Stimulated activated CD4-positive, alpha-beta T cell treated with anti-CD3 and anti-CD28 coated beads, Interleukin-4, amount 100 ng/mL, for 48 hours (primary cell): ENCODE results near the gene MAPK8IP2.
"Not testable (repeated sequence)": the region's sequence is repeated elsewhere in the genome, so short reads cannot be mapped to it uniquely, and the experiment has no call there.

Source experiments
- DNase-seq, 2 donors: peaks; one replicate each; pipeline ENCODE4 v3.0.0-alpha.2; 2020; ENCODE audit warnings: low read depth in 2 of 2

The MAPK8IP2 gene

DNA sequence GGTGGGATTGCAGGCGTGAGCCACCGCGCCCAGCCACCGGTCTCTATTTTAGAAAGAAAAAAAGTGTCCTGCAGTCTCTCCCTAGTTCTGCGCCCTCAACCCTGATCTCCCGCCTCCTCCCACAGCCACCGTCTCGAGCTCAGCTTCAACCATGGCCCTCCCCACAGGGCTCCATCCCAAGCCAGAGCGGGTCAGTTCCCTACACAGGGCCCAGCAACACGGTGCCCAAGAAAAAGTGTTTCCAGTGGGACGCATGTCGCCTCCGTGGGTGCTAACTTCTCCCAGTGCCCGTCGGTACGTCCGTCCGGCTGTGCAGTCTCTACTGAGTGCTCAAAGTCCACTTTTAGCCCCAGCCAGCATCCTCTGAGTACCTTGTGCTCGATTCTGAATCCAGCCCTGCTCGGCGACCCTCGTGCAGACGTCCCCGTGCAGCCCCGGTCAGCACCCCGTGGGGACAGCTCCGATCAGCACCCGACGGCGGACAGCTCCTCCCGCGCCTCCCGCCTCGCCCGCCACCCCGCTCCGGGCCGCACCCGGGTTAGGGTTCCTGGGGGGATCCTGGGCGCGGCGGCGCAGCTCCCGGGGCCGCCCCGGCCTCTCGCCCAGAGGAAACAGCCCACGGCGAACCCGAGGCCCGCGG is 657 bp upstream of the MAPK8IP2 start:
- peak; percentile 45 to 57 for DNase-seq

GRCh38 chr22:50600967-50601668 is 525 bp downstream of the MAPK8IP2 start:
- DNase-seq: no peak

GRCh38 chr22:50601669-50602337 is 1.2 kb downstream of the MAPK8IP2 start:
- no peak for DNase-seq

DNA sequence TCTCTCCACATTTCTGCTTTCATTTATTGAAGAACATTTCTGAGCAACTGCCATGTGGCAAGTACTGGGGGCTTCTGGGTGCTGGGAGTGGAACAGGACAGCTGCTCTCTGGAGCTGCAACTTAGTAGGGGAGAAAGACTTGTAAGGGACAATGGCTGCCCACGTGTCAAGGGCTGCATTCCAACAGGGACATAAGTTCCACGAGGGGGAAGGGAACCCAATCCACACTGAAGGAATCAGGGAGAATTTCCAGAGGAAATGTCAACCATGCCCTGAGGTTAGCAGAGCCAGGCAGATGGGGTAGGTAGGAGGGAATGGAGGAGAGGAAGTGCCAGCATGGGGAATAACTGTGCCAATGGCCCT is 1.7 kb downstream of the MAPK8IP2 start:
- no peak for DNase-seq

GRCh38 chr22:50603511-50604255 is 3.1 kb downstream of the MAPK8IP2 start:
- no peak for DNase-seq

GRCh38 chr22:50604256-50605001 is 3.8 kb downstream of the MAPK8IP2 start:
- no peak for DNase-seq

GRCh38 chr22:50605002-50605612 is 4.5 kb downstream of the MAPK8IP2 start:
- no peak for DNase-seq

DNA sequence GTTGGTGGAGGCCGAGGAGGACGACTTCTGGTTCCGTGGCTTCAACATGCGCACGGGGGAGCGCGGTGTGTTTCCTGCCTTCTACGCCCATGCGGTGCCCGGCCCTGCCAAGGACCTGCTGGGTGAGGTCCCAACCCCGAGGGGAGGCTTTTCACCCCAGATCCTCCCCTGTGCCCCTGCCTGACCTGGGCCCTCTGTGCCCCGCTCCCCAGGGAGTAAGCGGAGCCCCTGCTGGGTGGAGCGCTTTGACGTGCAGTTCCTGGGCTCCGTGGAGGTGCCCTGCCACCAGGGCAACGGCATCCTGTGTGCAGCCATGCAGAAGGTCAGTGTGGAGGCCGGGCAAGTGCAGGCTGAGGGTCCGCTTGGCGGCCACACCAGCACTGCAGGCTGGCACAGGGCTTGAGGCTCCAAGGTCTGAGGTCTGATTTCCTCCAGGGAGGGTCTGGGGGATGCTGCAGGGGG is 5.1 kb downstream of the MAPK8IP2 start:
- DNase-seq: no peak

DNA sequence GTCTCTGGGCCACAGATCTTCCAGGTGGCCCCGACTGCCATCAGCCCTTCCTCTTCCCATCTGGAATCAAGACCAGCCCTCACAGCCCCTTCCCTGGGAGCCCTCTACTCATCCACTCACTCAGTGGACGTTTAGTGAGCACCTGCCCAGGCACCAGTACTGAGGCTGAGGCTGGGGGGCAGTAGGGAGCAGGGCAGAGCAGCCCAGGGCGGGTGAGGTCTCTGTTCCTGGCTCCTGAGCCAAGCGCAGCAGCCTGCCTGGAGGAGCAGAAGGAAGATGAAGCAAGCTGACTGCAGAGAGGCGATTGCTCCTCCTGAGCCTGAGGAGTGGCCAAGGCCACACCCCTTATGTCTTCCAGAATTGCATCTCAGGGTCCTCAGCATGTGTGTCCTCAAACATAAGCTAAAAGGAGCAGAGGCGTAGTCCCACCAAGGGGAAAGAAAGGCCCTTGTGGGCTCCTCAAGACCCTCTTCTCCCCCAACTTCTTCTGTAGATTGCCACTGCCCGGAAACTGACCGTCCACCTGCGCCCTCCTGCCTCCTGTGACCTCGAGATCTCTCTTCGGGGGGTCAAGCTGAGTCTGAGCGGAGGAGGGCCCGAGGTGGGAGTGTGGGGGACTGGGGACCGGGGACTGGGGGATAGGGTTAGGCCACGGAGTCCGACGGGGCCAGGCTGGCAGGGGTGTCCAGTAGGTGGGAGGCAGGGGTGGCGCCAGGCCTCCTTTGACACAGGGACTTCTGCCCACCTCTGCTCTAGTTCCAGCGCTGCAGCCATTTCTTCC is 5.8 kb downstream of the MAPK8IP2 start:
- no peak for DNase-seq

DNA sequence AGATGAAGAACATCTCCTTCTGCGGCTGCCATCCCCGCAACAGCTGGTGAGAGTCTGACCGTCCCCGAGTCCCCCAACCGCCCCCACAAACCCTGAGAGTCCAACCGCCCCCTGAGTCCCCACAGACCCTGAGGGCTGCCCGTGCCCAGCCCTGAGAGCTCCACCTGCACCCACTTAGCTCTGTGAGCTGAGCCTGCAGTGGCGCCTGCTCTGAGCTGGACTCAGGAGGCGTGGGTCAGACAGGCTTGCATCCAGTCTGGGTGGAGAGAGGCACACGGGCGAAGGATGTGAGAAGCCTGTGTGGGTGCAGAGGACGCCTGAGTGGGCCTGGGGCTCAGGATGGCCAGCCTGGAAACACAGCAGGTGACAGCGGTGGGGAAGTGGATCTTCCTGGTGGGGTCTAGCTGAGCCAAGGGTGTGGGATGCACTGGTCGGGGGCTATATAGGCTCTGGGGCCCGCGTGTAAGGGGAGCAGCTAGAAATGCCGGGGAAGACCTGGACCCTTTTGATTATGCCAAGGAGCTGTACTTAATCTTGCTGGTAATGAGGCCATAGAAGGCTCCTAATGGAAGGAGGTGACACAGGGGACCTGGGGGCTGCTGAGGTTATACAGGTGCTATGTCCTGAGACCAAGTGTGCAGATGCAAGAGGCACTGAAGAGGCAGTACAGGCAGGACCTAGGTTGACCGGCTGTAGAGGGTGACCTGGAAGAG is 6.5 kb downstream of the MAPK8IP2 start:
- no peak for DNase-seq

- DNase-seq: no peak
Measured at GRCh38 chr22:50607659-50608020, 7.0 kb downstream of the MAPK8IP2 start.

DNA sequence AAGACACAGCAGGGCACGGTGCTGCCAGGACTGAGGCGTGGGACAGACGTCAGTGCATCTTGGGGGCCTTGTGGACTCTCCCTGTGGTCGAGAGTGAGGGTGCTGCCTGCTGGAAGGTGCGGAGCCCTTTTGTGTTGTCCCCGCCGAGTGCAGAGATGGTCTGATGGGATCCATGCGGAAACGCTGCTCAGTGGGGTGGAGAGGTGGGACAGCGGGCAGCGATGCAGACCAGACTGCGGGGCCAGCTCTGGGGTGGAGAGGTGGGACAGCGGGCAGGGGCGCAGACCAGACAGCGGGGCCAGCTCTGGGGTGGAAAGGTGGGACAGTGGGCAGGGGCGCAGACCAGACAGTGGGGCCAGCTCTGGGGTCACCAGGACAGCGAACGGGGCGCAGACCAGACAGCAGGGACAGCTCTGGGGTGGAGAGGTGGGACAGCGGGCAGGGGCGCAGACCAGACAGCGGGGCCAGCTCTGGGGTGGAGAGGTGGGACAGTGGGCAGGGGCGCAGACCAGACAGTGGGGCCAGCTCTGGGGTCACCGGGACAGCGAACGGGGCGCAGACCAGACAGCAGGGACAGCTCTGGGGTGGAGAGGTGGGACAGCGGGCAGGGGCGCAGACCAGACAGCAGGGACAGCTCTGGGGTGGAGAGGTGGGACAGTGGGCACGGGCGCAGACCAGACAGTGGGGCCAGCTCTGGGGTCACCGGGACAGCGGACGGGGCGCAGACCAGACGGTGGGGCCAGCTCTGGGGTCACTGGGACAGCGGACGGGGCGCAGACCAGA is 7.7 kb downstream of the MAPK8IP2 start:
- not testable (repeated sequence) for DNase-seq

DNA sequence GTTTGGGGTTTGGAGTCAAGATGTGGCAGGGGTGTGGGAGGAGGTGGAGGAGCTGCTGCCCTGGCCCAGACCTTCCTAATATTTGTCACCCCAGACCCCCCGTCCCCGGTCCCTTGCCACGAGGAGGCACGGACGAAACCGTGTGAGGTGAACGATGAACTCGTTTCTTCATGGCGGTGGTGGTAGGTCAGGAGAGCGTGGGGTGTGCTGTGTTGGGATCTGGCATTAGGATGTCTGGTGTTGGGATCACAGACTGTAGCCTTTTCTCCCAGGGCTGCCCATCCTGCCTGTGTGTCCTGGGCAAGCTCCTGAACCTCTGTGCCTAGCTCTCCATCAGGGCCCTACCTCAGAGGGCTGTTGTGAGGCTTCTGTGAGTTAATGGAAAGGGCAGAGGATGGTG is 8.4 kb downstream of the MAPK8IP2 start:
- DNase-seq: no peak

DNA sequence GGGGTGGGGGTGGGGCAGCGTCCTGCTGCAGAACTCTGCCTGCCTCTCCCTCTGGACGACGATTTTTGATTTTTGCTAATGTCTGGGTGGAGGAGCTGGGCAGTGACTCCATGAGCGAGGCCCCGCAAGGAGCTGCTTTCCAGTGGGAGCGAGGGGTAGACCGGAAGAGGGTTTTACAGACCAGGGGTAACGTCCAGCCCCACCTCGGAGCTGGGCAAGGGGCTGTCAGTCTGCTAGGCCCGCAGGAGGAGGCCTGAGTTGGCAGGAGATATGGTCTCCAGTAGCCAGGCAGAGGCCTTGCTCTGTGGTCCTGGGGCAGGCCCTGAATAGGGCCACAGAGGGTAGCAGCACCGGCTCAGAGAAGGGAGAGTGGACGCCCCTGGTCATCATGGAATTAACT is 9.0 kb downstream of the MAPK8IP2 start:
- DNase-seq: no peak

- no peak for DNase-seq
Measured at GRCh38 chr22:50610041-50610451, 9.5 kb downstream of the MAPK8IP2 start.

DNA sequence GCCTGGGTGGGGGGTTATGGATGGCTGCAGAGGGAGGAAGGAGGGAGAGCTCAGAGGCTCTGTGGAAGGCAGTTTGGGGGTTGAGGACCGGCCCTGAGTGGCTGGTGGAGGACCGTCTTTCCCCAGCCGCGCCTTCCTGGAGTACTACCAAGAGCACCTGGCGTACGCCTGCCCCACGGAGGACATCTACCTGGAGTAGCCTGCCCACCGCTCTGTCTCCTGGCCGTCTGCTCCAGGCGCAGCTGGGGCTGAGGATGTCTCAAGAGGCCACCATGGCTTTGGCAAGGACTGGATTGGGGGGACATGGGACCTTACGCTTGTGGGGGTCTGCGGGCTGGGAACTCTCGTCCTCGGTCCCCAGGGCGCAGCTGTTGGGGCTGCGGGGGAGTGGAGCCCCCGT is 10.0 kb downstream of the MAPK8IP2 start:
- DNase-seq: no peak

GRCh38 chr22:50611341-50612060 is 10.9 kb downstream of the MAPK8IP2 start:
- DNase-seq: no peak

GRCh38 chr22:50612168-50612527 is 11.6 kb downstream of the MAPK8IP2 start:
- no peak for DNase-seq
